DOHH2 (cell line): ENCODE measurements around the gene GALNTL6.

Experiments
- H3F3A ChIP-seq: fragments of 200-600 bp; sonication (generic), shearing (Covaris generic); 2 replicates; pipeline ENCODE4 v1.6.0; 2016; ENCODE audit warnings: antibody characterized with exemption, mild to moderate bottlenecking; ENCODE audit not compliant: control insufficient read depth, insufficient read depth
- H3K27ac ChIP-seq: fragments of 200-600 bp; sonication (generic); 2 replicates; pipeline ENCODE4 v1.5.1; 2014; ENCODE audit warnings: low read depth, mild to moderate bottlenecking, low read length, moderate library complexity
- H3K27me3 ChIP-seq: fragments of 200-600 bp; sonication (generic); 2 replicates; pipeline ENCODE4 v1.6.1; 2014; ENCODE audit warnings: mild to moderate bottlenecking, low read length, mixed read lengths; ENCODE audit not compliant: control insufficient read depth
- H3K36me3 ChIP-seq: fragments of 200-600 bp; sonication (generic); 2 replicates; pipeline ENCODE4 v1.6.1; 2014; ENCODE audit warnings: mild to moderate bottlenecking, low read length, moderate library complexity, mixed read lengths; ENCODE audit not compliant: control insufficient read depth
- H3K4me1 ChIP-seq: fragments of 200-600 bp; sonication (generic); 2 replicates; pipeline ENCODE4 v1.6.1; 2014; ENCODE audit warnings: mild to moderate bottlenecking, low read length, mixed read lengths; ENCODE audit not compliant: control insufficient read depth
- H3K4me2 ChIP-seq: fragments of 200-600 bp; sonication (generic); 2 replicates; pipeline ENCODE4 v1.6.0; 2014; ENCODE audit warnings: mild to moderate bottlenecking, low read length, moderate library complexity
- H3K4me3 ChIP-seq: fragments of 200-600 bp; sonication (generic); 2 replicates; pipeline ENCODE4 v1.5.1; 2014; ENCODE audit warnings: mild to moderate bottlenecking, low read length, mixed read lengths
- H3K79me2 ChIP-seq: fragments of 200-600 bp; sonication (generic); 2 replicates; pipeline ENCODE4 v1.6.1; 2014; ENCODE audit warnings: mild to moderate bottlenecking, low read length, mixed read lengths; ENCODE audit not compliant: control insufficient read depth
- H3K9me2 ChIP-seq: fragments of 200-600 bp; sonication (generic); replicated peaks from 2 replicates; pipeline ENCODE4 v1.6.1; 2014; ENCODE audit warnings: mild to moderate bottlenecking, low read length, mixed read lengths; ENCODE audit not compliant: control insufficient read depth
- H3K9me3 ChIP-seq: fragments of 200-600 bp; sonication (generic); 2 replicates; pipeline ENCODE4 v1.6.1; 2014; ENCODE audit warnings: antibody characterized with exemption, low read length, mixed read lengths; ENCODE audit not compliant: control insufficient read depth, insufficient read depth
- H4K20me1 ChIP-seq: fragments of 200-600 bp; sonication (generic); 2 replicates; pipeline ENCODE4 v1.6.0; 2014; ENCODE audit warnings: low read depth, mild to moderate bottlenecking, antibody characterized with exemption, low read length, moderate library complexity; ENCODE audit not compliant: control insufficient read depth, insufficient read depth
- CTCF ChIP-seq: fragments of 200-600 bp; sonication (generic); IDR thresholded peaks from one replicate; pipeline ENCODE4 v1.5.1; 2014; ENCODE audit warnings: antibody characterized with exemption, mild to moderate bottlenecking, low read depth, low read length; ENCODE audit not compliant: poor library complexity, severe bottlenecking
- EZH2phosphoT487 ChIP-seq: fragments of 200-600 bp; sonication (generic); IDR thresholded peaks from 2 replicates; pipeline ENCODE4 v1.6.1; 2017; ENCODE audit warnings: borderline replicate concordance, mild to moderate bottlenecking, antibody characterized with exemption, low read length, moderate library complexity, mixed read lengths

GALNTL6 gene

GRCh38 chr4:172555725-172556124 is 742.5 kb downstream of the GALNTL6 start:
- Histone ChIP-seq H3K36me3 (no peaks in the 10 kb centered on the region), H3K4me2 (no peak overlapping the region), H3K9me2 (no peaks in the 10 kb centered on the region; the same call in 1 of the 2 replicates), H3F3A (no peaks in the 10 kb centered on the region), H3K27me3 (no peaks in the 10 kb centered on the region), H3K4me3 (no peak overlapping the region), H3K4me1 (no peaks in the 10 kb centered on the region), H4K20me1 (no peaks in the 10 kb centered on the region), H3K79me2 (no peaks in the 10 kb centered on the region), H3K27ac (no peak overlapping the region), H3K9me3 (no peaks in the 10 kb centered on the region)
- no peak for TF ChIP-seq CTCF
- no peak for TF ChIP-seq EZH2phosphoT487

- H3K9me3 ChIP-seq, result no peaks in the 10 kb centered on the region
- H3K4me1 ChIP-seq, result no peaks in the 10 kb centered on the region
- H3K36me3 ChIP-seq, result no peaks in the 10 kb centered on the region
- H3K27ac ChIP-seq, result no peak overlapping the region
- H3K4me2 ChIP-seq, result no peak overlapping the region
- TF ChIP-seq EZH2phosphoT487 (no peak), CTCF (no peak)
- H3K27me3 ChIP-seq, result no peaks in the 10 kb centered on the region
- H3K4me3 ChIP-seq, result no peak overlapping the region
- no peaks in the 10 kb centered on the region for H4K20me1 ChIP-seq
- H3F3A ChIP-seq, result no peaks in the 10 kb centered on the region
- H3K79me2 ChIP-seq, result no peaks in the 10 kb centered on the region
- H3K9me2 ChIP-seq, result no peaks in the 10 kb centered on the region
Observed at GRCh38 chr4:172573899-172574298, 760.7 kb downstream of the GALNTL6 start.

- H3K79me2 ChIP-seq, result no peaks in the 10 kb centered on the region
Observed at GRCh38 chr4:172578712-172579111, 765.5 kb downstream of the GALNTL6 start.

More at GRCh38 chr4:172578712-172579111, 765.5 kb downstream of the GALNTL6 start:
- Histone ChIP-seq H3K4me2 (no peak overlapping the region), H3K36me3 (no peaks in the 10 kb centered on the region), H3K4me1 (no peaks in the 10 kb centered on the region), H3K9me3 (no peaks in the 10 kb centered on the region), H3K9me2 (no peaks in the 10 kb centered on the region), H3K4me3 (no peak overlapping the region), H4K20me1 (no peaks in the 10 kb centered on the region), H3K27ac (no peak overlapping the region), H3K27me3 (no peaks in the 10 kb centered on the region), H3F3A (no peaks in the 10 kb centered on the region)
- no peak for TF ChIP-seq EZH2phosphoT487
- TF ChIP-seq CTCF, result no peak
